A673 (cell line): ENCODE measurements around the gene KANSL3. TPM values are rescaled to one million over a fixed set of nuclear protein-coding genes. Genes with fewer than 3 reads are reported as not detected.
A peak's percentile ranks its signal among the peaks of the same experiment; 100 is the strongest.

ENCODE experiments used
- BruUV-seq: library from RNA; stranded (reverse); fragments of 400-500 nt; replicated peaks from 2 replicates; lab custom pipeline; 2021; lab: Mats Ljungman, UMichigan
- CTCF ChIA-PET: fragments of 300-600 bp; sonication (Branson Sonifier 250); formaldehyde crosslinking; loops from one replicate; lab custom pipeline; 2022; ENCODE audit warnings: antibody characterized with exemption; lab: Charles Lee
- POLR2A ChIA-PET: fragments of 300-600 bp; sonication (Branson Sonifier 250); formaldehyde crosslinking; loops from one replicate; lab custom pipeline; 2022; ENCODE audit warnings: antibody characterized with exemption; ENCODE audit not compliant: low non-redundant PET; lab: Charles Lee
- DNase-seq: peaks from one replicate; pipeline ENCODE4 v3.0.0-alpha.2; 2015; ENCODE audit warnings: low spot score
- H3K27ac ChIP-seq: fragments of 200-600 bp; sonication (generic); 2 replicates; pipeline ENCODE4 v1.5.1; 2016; ENCODE audit warnings: mixed run types, low read depth, mild to moderate bottlenecking, mixed read lengths, antibody characterized with exemption, low read length; ENCODE audit not compliant: poor library complexity, severe bottlenecking
- H3K27me3 ChIP-seq: fragments of 200-600 bp; sonication (generic); replicated peaks from 2 replicates; pipeline ENCODE4 v1.6.1; 2017; ENCODE audit warnings: mixed run types, low read depth, mild to moderate bottlenecking, mixed read lengths, antibody characterized with exemption, low read length; ENCODE audit not compliant: insufficient read depth, poor library complexity
- H3K36me3 ChIP-seq: fragments of 200-600 bp; sonication (generic); 2 replicates; pipeline ENCODE4 v1.6.1; 2016; ENCODE audit warnings: mixed run types, mild to moderate bottlenecking, mixed read lengths, antibody characterized with exemption, low read length; ENCODE audit not compliant: insufficient read depth, poor library complexity, severe bottlenecking
- H3K4me1 ChIP-seq: fragments of 200-600 bp; sonication (generic); 2 replicates; pipeline ENCODE4 v1.6.1; 2017; ENCODE audit warnings: mixed run types, mild to moderate bottlenecking, mixed read lengths, antibody characterized with exemption, low read length; ENCODE audit not compliant: insufficient read depth, poor library complexity, severe bottlenecking
- H3K4me3 ChIP-seq: fragments of 200-600 bp; sonication (generic); 2 replicates; pipeline ENCODE4 v1.5.1; 2016; ENCODE audit warnings: low read depth, mixed run types, mild to moderate bottlenecking, mixed read lengths, low read length; ENCODE audit not compliant: poor library complexity, severe bottlenecking
- H3K9me3 ChIP-seq: fragments of 200-600 bp; sonication (generic); 2 replicates; pipeline ENCODE4 v1.6.1; 2016; ENCODE audit warnings: mixed run types, low read depth, mild to moderate bottlenecking, mixed read lengths, antibody characterized with exemption, low read length; ENCODE audit not compliant: poor library complexity, severe bottlenecking
- CTCF ChIP-seq: fragments of 300-800, 200-600 bp; sonication (generic); conservative IDR thresholded peaks from 2 replicates; pipeline ENCODE4 v1.5.1; 2017; ENCODE audit warnings: low read depth, mild to moderate bottlenecking, antibody characterized with exemption, low read length, moderate library complexity, mixed read lengths
- EZH2 ChIP-seq: fragments of 200-600 bp; sonication (generic); IDR thresholded peaks from 2 replicates; pipeline ENCODE4 v1.6.1; 2017; ENCODE audit warnings: borderline replicate concordance, low read depth, mild to moderate bottlenecking, mixed read lengths, antibody characterized with exemption, low read length; ENCODE audit not compliant: poor library complexity, severe bottlenecking
- intact Hi-C: fragments of 100-400 bp; cut with micrococcal nuclease; formaldehyde crosslinking; loops from one replicate; pipeline ENCODE4 v1.10.0; 2022; ENCODE audit not compliant: unreplicated experiment
- total RNA-seq: library from RNA; stranded (reverse); gene quantifications from 2 replicates; pipeline ENCODE4 v1.2.3, GENCODE V29; 2021

Gene KANSL3
- total RNA-seq, 1 experiment from 2014 or later: 71.8 TPM

GRCh38 chr2:96608469-96609455 is 29.4 kb downstream of the KANSL3 start:
- intact Hi-C loops: loop anchor here (10.0 kb wide), 1 partner anchor 156 kb away; the partner anchor contains the start of gene CNNM4

DNA sequence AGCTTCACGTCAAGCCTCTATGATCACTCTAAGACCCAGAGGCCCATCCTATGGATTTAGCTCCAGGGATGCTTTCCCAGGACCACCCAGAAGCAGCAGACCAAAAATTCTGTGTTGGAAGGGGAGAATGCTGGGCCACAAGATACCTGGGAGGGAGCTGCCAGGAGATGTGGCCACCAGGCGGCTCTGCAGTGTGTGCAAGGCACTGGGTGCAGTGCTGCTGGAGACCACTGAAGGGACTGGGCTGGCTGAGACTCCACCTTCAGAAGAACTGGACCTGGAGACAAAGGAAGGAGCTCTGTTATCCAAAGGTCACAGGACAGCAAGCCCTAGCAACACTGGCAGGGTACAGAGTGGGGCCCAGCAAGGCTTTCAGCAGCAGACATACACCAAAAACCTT is 34.0 kb downstream of the KANSL3 start:
- no peak overlapping the region for H3K27ac ChIP-seq
- no peaks in the 10 kb centered on the region for H3K4me1 ChIP-seq
- intact Hi-C loops: loop anchor here (10.0 kb wide), 1 partner anchor 161 kb away; the partner anchor contains the start of gene CNNM4
- H3K4me3 ChIP-seq: no peak overlapping the region
- H3K36me3 ChIP-seq: peaks cover 98% of the 10 kb centered on the region
- no TSS peak for BruUV-seq
- H3K9me3 ChIP-seq: no peaks in the 10 kb centered on the region
- DNase-seq: no peak
- CTCF ChIA-PET: no interaction called here
- H3K27me3 ChIP-seq: no peaks in the 10 kb centered on the region
- POLR2A ChIA-PET: no interaction called here
- TF ChIP-seq CTCF: 0 out of 2 replicates have a peak, but pooled peaks have one; percentile 13
- TF ChIP-seq EZH2: no peak

More at GRCh38 chr2:96608469-96609455, 29.4 kb downstream of the KANSL3 start:
- CTCF ChIA-PET: no interaction called here
- Histone ChIP-seq H3K4me3 (no peak overlapping the region), H3K4me1 (no peaks in the 10 kb centered on the region), H3K27me3 (no peaks in the 10 kb centered on the region), H3K36me3 (peaks cover 95% of the 10 kb centered on the region), H3K9me3 (no peaks in the 10 kb centered on the region), H3K27ac (peak overlapping the region; percentile 29)
- DNase-seq: no peak
- TF ChIP-seq EZH2 (no peak), CTCF (no peak)
- POLR2A ChIA-PET: no interaction called here
- no TSS peak for BruUV-seq

GRCh38 chr2:96602330-96602823 is 35.7 kb downstream of the KANSL3 start:
- peak overlapping the region; percentile 16 for H3K27ac ChIP-seq
- H3K27me3 ChIP-seq: no peaks in the 10 kb centered on the region
- TF ChIP-seq EZH2 (no peak), CTCF (no peak)
- intact Hi-C loops: loop anchor here (10.0 kb wide), 1 partner anchor 162 kb away; the partner anchor contains the start of gene CNNM4
- no peak for DNase-seq
- H3K9me3 ChIP-seq: no peaks in the 10 kb centered on the region
- no TSS peak for BruUV-seq
- ChIA-PET POLR2A (no interaction called here), CTCF (interaction anchor here (0.6 kb wide), 1 partner anchor 177 kb away, joined by 6 read pairs; no protein-coding TSS in a partner anchor)
- no peak overlapping the region for H3K4me3 ChIP-seq
- H3K36me3 ChIP-seq: peaks cover 95% of the 10 kb centered on the region
- H3K4me1 ChIP-seq: no peaks in the 10 kb centered on the region
